B cell (primary cell): Measurements from ENCODE around the gene PDE4A. TPM values are rescaled to one million over a fixed set of nuclear protein-coding genes. Genes with fewer than 3 reads are reported as not detected.
"Not testable (repeated sequence)": the region's sequence is repeated elsewhere in the genome, so short reads cannot be mapped to it uniquely, and the experiment has no call there.

Experiments used
- ATAC-seq: fragments of 200-7000 bp; cut with Tn5 transposase; one replicate; pipeline ENCODE4 v1.10.0; 2021; ENCODE audit warnings: low read depth, mild to moderate bottlenecking, moderate number of reproducible peaks, moderate library complexity
- CTCF ChIA-PET: fragments of 350-600 bp; sonication (Branson Sonifier 250); formaldehyde crosslinking; loops from one replicate; lab custom pipeline; 2021; ENCODE audit warnings: antibody characterized with exemption, inconsistent platforms; lab: Charles Lee
- POLR2A ChIA-PET: fragments of 350-600 bp; sonication (Branson Sonifier 250); formaldehyde crosslinking; loops from one replicate; lab custom pipeline; 2021; ENCODE audit warnings: antibody characterized with exemption; lab: Charles Lee
- DNase-seq: peaks from one replicate; pipeline ENCODE4 v3.0.0; 2013
- H2AFZ ChIP-seq: 2 replicates; pipeline ENCODE4 v1.6.1; 2012; ENCODE audit warnings: mild to moderate bottlenecking, low read depth, low read length; ENCODE audit not compliant: insufficient read depth, poor library complexity, severe bottlenecking
- H3K27ac ChIP-seq, 2 donors: 1 replicate in 1 of 2; 2 replicates in 1 of 2; pipeline ENCODE4 v1.5.1; 2012 to 2013; ENCODE audit warnings: low read length in 2 of 2, mild to moderate bottlenecking in 2 of 2, moderate library complexity in 1 of 2
- H3K27me3 ChIP-seq, 4 experiments: fragments of 200-600 bp in 1 of 4; sonication (generic) in 1 of 4; replicated peaks in 1 of 4; 1 replicate in 2 of 4; 2 replicates in 2 of 4; pipeline versions ENCODE4 v1.6.1 to v1.7.0; 2013 to 2016; ENCODE audit warnings: low read length in 3 of 4, mild to moderate bottlenecking in 2 of 4, mixed read lengths in 1 of 4, moderate library complexity in 1 of 4; ENCODE audit not compliant: insufficient read depth in 4 of 4, control insufficient read depth in 3 of 4; ENCODE audit errors: control extremely low read depth in 1 of 4
- H3K36me3 ChIP-seq, 2 experiments: replicated peaks in 1 of 2; 1 replicate in 1 of 2; 2 replicates in 1 of 2; pipeline versions ENCODE4 v1.6.1 to v1.7.1; 2013; ENCODE audit warnings: low read length in 1 of 2; ENCODE audit not compliant: insufficient read depth in 2 of 2, control insufficient read depth in 1 of 2; ENCODE audit errors: control extremely low read depth in 1 of 2, extremely low read depth in 1 of 2
- H3K4me1 ChIP-seq, 2 donors: fragments of 200-600 bp in 1 of 2; sonication (generic) in 1 of 2; 1 replicate in 1 of 2; 2 replicates in 1 of 2; pipeline versions ENCODE4 v1.5.1 to v1.6.1; 2013 to 2017; ENCODE audit warnings: low read length in 2 of 2; ENCODE audit not compliant: control insufficient read depth in 2 of 2, insufficient read depth in 2 of 2
- H3K4me2 ChIP-seq: replicated peaks from 2 replicates; pipeline ENCODE3; 2012; ENCODE audit warnings: mild to moderate bottlenecking, low read depth, low read length; ENCODE audit not compliant: poor library complexity, severe bottlenecking
- H3K4me3 ChIP-seq, 5 experiments: fragments of 200-600 bp in 1 of 5; sonication (generic) in 1 of 5; 1 replicate in 3 of 5; 2 replicates in 2 of 5; pipeline versions ENCODE4 v1.5.1 to v1.7.0; 2011 to 2016; ENCODE audit warnings: low read length in 4 of 5, mild to moderate bottlenecking in 4 of 5, low read depth in 2 of 5, control low read depth in 1 of 5, moderate library complexity in 1 of 5; ENCODE audit not compliant: insufficient read depth in 1 of 5; ENCODE audit errors: control extremely low read depth in 1 of 5, extremely low read depth in 1 of 5
- H3K79me2 ChIP-seq: fragments of 200-600 bp; sonication (generic); one replicate; pipeline ENCODE4 v1.6.0; 2016; ENCODE audit warnings: low read length; ENCODE audit not compliant: control insufficient read depth, insufficient read depth
- H3K9ac ChIP-seq: fragments of 200-600 bp; sonication (generic); 2 replicates; pipeline ENCODE4 v1.6.1; 2017; ENCODE audit warnings: mild to moderate bottlenecking, low read length, moderate library complexity
- H3K9me3 ChIP-seq, 3 donors: one replicate each; pipeline versions ENCODE4 v1.6.1 to v1.7.1; 2013; ENCODE audit warnings: low read length in 2 of 3; ENCODE audit not compliant: control insufficient read depth in 2 of 3, insufficient read depth in 1 of 3; ENCODE audit errors: control extremely low read depth in 1 of 3
- H4K20me1 ChIP-seq: 2 replicates; pipeline ENCODE4 v1.6.0; 2012; ENCODE audit warnings: mild to moderate bottlenecking, low read length; ENCODE audit not compliant: insufficient read depth, control insufficient read depth, poor library complexity, severe bottlenecking
- H3K27ac Mint-ChIP-seq: one replicate; pipeline ENCODE4 v1.8.0; 2021; ENCODE audit warnings: mixed read lengths
- H3K27me3 Mint-ChIP-seq: one replicate; pipeline ENCODE4 v1.8.0; 2021; ENCODE audit warnings: mixed read lengths
- H3K4me1 Mint-ChIP-seq: one replicate; pipeline ENCODE4 v1.8.0; 2021; ENCODE audit warnings: mixed read lengths
- H3K4me3 Mint-ChIP-seq: one replicate; pipeline ENCODE4 v1.8.0; 2021; ENCODE audit warnings: mixed read lengths
- H3K9me3 Mint-ChIP-seq: one replicate; pipeline ENCODE4 v1.8.0; 2022; ENCODE audit warnings: mixed read lengths; ENCODE audit not compliant: insufficient read depth
- CTCF ChIP-seq: fragments of 200-600 bp; IDR thresholded peaks from one replicate; pipeline ENCODE4 v1.8.0; 2022; ENCODE audit warnings: antibody characterized with exemption, mild to moderate bottlenecking
- EZH2 ChIP-seq: IDR thresholded peaks from 2 replicates; pipeline ENCODE4 v1.6.1; 2012; ENCODE audit warnings: borderline replicate concordance, low read depth, mild to moderate bottlenecking, moderate library complexity, low read length; ENCODE audit not compliant: insufficient read depth, poor library complexity, severe bottlenecking
- WGBS: methylation state at CpG from one replicate; pipeline ENCODE4 v1.1.5; 2013; ENCODE audit warnings: missing lambda C conversion rate; ENCODE audit not compliant: insufficient coverage; 5-methylcytosine and 5-hydroxymethylcytosine counted together
- intact Hi-C: fragments of 100-400 bp; cut with micrococcal nuclease; formaldehyde crosslinking; loops from one replicate; pipeline ENCODE4 v1.10.0; 2022
- polyA plus RNA-seq: library from polyadenylated mRNA; depleted of rRNA; stranded (reverse); fragments of >200 nt; gene quantifications from 2 replicates; pipeline ENCODE4 v1.2.3, GENCODE V29; 2012
- total RNA-seq, 2 donors: library from RNA; stranded (reverse); fragments of 120-200 nt in 1 of 2; gene quantifications; 1 replicate in 1 of 2; 2 replicates in 1 of 2; pipeline versions ENCODE4 v1.2.3 to v1.2.4, GENCODE V29; 2013 to 2022

PDE4A gene
- total and polyA plus RNA-seq, 2 donors (not counting 1 experiment from before 2014, with no cell fraction given), result 1.5 to 10.9 TPM

DNA sequence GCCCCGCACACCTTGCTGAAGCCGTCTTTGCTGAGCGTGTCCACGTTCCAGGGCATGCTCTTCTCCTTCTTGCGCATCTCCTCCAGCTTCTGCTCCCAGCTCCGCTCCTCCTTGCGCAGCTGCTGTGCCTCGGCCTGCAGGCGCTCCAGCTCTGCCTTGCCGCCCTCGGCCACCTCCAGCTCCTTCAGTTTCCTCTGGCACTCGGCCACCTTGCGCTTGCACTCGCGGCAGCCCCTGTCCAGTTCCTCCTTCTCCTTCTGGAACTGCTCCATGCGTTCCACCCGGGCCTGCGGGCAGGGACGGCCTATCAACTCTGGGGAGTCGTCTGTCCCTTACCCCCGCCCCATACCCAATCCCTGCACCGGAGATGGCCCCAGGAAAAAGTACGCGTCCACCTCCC, 24.4 kb upstream of the PDE4A start:
- H4K20me1 ChIP-seq, result peaks cover 49% of the 10 kb centered on the region
- no peak overlapping the region for H2AFZ ChIP-seq
- ChIA-PET POLR2A (no interaction called here), CTCF (interaction anchor here (2.9 to 18.2 kb wide), 2 partner anchors 128 to 137 kb away, joined by 8 to 570 read pairs; partner anchors contain the start of gene ICAM1)
- no peak for TF ChIP-seq CTCF
- TF ChIP-seq EZH2, result no peak
- no peak overlapping the region for H3K9ac ChIP-seq
- Mint-ChIP-seq H3K27ac (no peak overlapping the region), H3K27me3 (no peaks in the 10 kb centered on the region), H3K4me3 (no peak overlapping the region), H3K4me1 (peaks cover 11% of the 10 kb centered on the region), H3K9me3 (no peaks in the 10 kb centered on the region)
- H3K9me3 ChIP-seq, result no peaks in the 10 kb centered on the region
- DNase-seq, result no peak
- peaks cover under 1 to 19% of the 10 kb centered on the region in 2 donors for H3K4me1 ChIP-seq
- H3K79me2 ChIP-seq, result peaks cover 34% of the 10 kb centered on the region
- no peak for ATAC-seq
- no peak overlapping the region for H3K4me3 ChIP-seq
- WGBS, result 95% methylated on average over 24 of the region's 24 CpGs
- no peak overlapping the region for H3K4me2 ChIP-seq
- H3K27me3 ChIP-seq, result no peaks in the 10 kb centered on the region
- intact Hi-C loops, result no loop called here
- peaks cover 0 to 37% of the 10 kb centered on the region in 2 experiments for H3K36me3 ChIP-seq
- H3K27ac ChIP-seq, result no peak overlapping the region

DNA sequence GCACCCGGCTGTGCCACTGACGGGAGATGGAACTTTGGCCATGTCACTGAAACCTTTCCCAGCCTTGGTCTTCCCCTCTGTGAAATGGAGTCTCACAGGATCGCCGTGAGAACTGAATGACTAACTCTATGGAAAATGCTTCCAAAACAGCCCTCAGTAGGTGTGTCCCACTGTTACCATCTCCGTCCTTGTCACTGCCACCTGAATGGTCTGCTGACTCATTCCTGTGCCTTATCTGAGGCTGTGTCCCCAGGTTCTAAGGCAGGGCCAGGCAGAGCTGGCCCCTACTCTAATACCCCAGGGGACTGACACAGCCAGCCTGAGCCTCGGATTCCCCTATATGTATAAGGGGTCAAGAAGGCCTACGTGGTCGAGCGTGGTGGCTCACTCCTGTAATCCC, 21.5 kb upstream of the PDE4A start:
- H3K4me3 ChIP-seq, result no peak overlapping the region
- Mint-ChIP-seq H3K4me1 (peaks cover 34% of the 10 kb centered on the region), H3K27ac (no peak overlapping the region), H3K4me3 (no peak overlapping the region), H3K27me3 (no peaks in the 10 kb centered on the region), H3K9me3 (no peaks in the 10 kb centered on the region)
- peaks cover 65% of the 10 kb centered on the region for H4K20me1 ChIP-seq
- no peak overlapping the region for H3K27ac ChIP-seq
- ATAC-seq (no peak), DNase-seq (no peak)
- WGBS, result 95% methylated on average over 7 of the region's 9 CpGs
- TF ChIP-seq EZH2, result no peak
- no peak for TF ChIP-seq CTCF
- intact Hi-C loops, result no loop called here
- no peak overlapping the region for H3K4me2 ChIP-seq
- CTCF ChIA-PET, result interaction anchor here (0.6 to 3.2 kb wide), 7 partner anchors 7 to 468 kb away, joined by 3 to 24 read pairs (median 8); no protein-coding TSS in a partner anchor
- H3K9ac ChIP-seq, result no peak overlapping the region
- no peaks in the 10 kb centered on the region for H3K27me3 ChIP-seq
- H3K4me1 ChIP-seq, result peaks cover 21 to 44% of the 10 kb centered on the region in 2 donors
- H3K79me2 ChIP-seq, result peaks cover 63% of the 10 kb centered on the region
- POLR2A ChIA-PET, result no interaction called here
- no peak overlapping the region for H2AFZ ChIP-seq
- H3K9me3 ChIP-seq, result no peaks in the 10 kb centered on the region
- peaks cover 0 to 15% of the 10 kb centered on the region in 2 experiments for H3K36me3 ChIP-seq

- H3K9ac ChIP-seq, H3K4me3 ChIP-seq, intact Hi-C loops, H3K9me3 ChIP-seq, H3K27ac Mint-ChIP-seq, H3K27me3 Mint-ChIP-seq, DNase-seq, H3K27ac ChIP-seq, H3K4me3 Mint-ChIP-seq, H3K4me2 ChIP-seq, ATAC-seq, H3K27me3 ChIP-seq, H2AFZ ChIP-seq, H3K9me3 Mint-ChIP-seq: not testable (repeated sequence)
- H3K36me3 ChIP-seq, result peaks cover 0 to 12% of the 10 kb centered on the region in 2 experiments
- H4K20me1 ChIP-seq, result peaks cover 65% of the 10 kb centered on the region
- WGBS, result no CpG with 5 or more reads among the region's 8 CpGs
- ChIA-PET POLR2A (interaction anchor here (0.6 to 0.7 kb wide), 2 partner anchors 21 to 206 kb away, joined by 5 to 13 read pairs; no protein-coding TSS in a partner anchor), CTCF (interaction anchor here (0.6 to 3.2 kb wide), 8 partner anchors 8 to 1108 kb away, joined by 3 to 24 read pairs (median 8); no protein-coding TSS in a partner anchor)
- H3K79me2 ChIP-seq, result peaks cover 63% of the 10 kb centered on the region
- peaks cover 22 to 49% of the 10 kb centered on the region in 2 donors for H3K4me1 ChIP-seq
- H3K4me1 Mint-ChIP-seq, result peaks cover 39% of the 10 kb centered on the region
Measured at GRCh38 chr19:10399340-10399739, 21.0 kb upstream of the PDE4A start.
